HepG2 (cell line): ENCODE results near the gene KMT2E. TPM values are rescaled to one million over a fixed set of nuclear protein-coding genes. Genes with fewer than 3 reads are reported as not detected.
A peak's percentile ranks its signal among the peaks of the same experiment; 100 is the strongest.

Experiments used
- ATAC-seq: fragments of 200-7000 bp; cut with Tn5 transposase; 3 replicates; pipeline ENCODE4 v1.9.1; 2020; ENCODE audit warnings: mild to moderate bottlenecking, moderate library complexity
- BruUV-seq: library from RNA; stranded (reverse); fragments of 400-500 nt; replicated peaks from 2 replicates; lab custom pipeline; 2021; lab: Mats Ljungman, UMichigan
- CTCF ChIA-PET: fragments of 300-600 bp; formaldehyde crosslinking; extraction: SDS; loops from one replicate; lab custom pipeline; 2021; ENCODE audit warnings: low total read pairs, inconsistent platforms, low intra/inter-chr PET ratio; lab: Yijun Ruan, JAX
- POLR2A ChIA-PET: fragments of 350-600 bp; sonication (Branson Sonifier 250); formaldehyde crosslinking; loops from one replicate; lab custom pipeline; 2020; ENCODE audit warnings: antibody characterized with exemption, inconsistent platforms; lab: Yijun Ruan, JAX
- DNase-seq: peaks from one replicate; pipeline ENCODE4 v3.0.0-alpha.2; 2015; ENCODE audit warnings: low spot score
- FAIRE-seq: peaks from 3 replicates; lab custom pipeline; 2011; peaks lifted over from hg19 to GRCh38; lab: Jason Lieb, UNC
- H2AFZ ChIP-seq: one replicate; pipeline ENCODE4 v1.6.1; 2011; ENCODE audit warnings: low read length, inconsistent platforms
- H3K27ac ChIP-seq: fragments of 300-600 bp; 3 replicates; pipeline ENCODE4 v1.8.0; 2011; ENCODE audit warnings: mixed run types, mild to moderate bottlenecking, mixed read lengths, low read length, inconsistent platforms; ENCODE audit not compliant: insufficient read depth; ENCODE audit errors: extremely low read length
- H3K27me3 ChIP-seq, 2 experiments: fragments of 200-600 bp in 1 of 2; 2 replicates in 1 of 2; 3 replicates in 1 of 2; pipeline versions ENCODE4 v1.6.0 to v1.8.0; 2011; ENCODE audit warnings: low read length in 2 of 2, mild to moderate bottlenecking in 2 of 2, moderate library complexity in 2 of 2, inconsistent platforms in 1 of 2; ENCODE audit not compliant: insufficient read depth in 2 of 2, control insufficient read depth in 1 of 2
- H3K36me3 ChIP-seq, 2 experiments: fragments of 200-600 bp in 1 of 2; replicated peaks in 1 of 2; 2 replicates in 1 of 2; 3 replicates in 1 of 2; pipeline versions ENCODE4 v1.5.1 to v1.8.0; 2011; ENCODE audit warnings: low read length in 2 of 2, inconsistent platforms in 1 of 2; ENCODE audit not compliant: insufficient read depth in 2 of 2, control insufficient read depth in 1 of 2
- H3K4me1 ChIP-seq: 2 replicates; pipeline ENCODE4 v1.5.1; 2012; ENCODE audit warnings: low read length, inconsistent platforms; ENCODE audit not compliant: insufficient read depth
- H3K4me2 ChIP-seq: 2 replicates; pipeline ENCODE4 v1.6.0; 2011; ENCODE audit warnings: low read depth, low read length, inconsistent platforms
- H3K4me3 ChIP-seq, 3 experiments: fragments of 200-600 bp in 1 of 3; sonication (generic), shearing (Covaris generic) in 1 of 3; replicated peaks in 1 of 3; 2 replicates each; pipeline ENCODE4 v1.5.1; 2011 to 2016; ENCODE audit warnings: low read length in 3 of 3, inconsistent platforms in 2 of 3, low read depth in 2 of 3, mild to moderate bottlenecking in 2 of 3, control low read depth in 1 of 3, mixed read lengths in 1 of 3; ENCODE audit not compliant: insufficient read depth in 1 of 3
- H3K79me2 ChIP-seq: one replicate; pipeline ENCODE4 v1.6.1; 2011; ENCODE audit warnings: low read length, inconsistent platforms; ENCODE audit not compliant: insufficient read depth
- H3K9ac ChIP-seq: 2 replicates; pipeline ENCODE4 v1.6.0; 2011; ENCODE audit warnings: mild to moderate bottlenecking, low read depth, low read length, inconsistent platforms; ENCODE audit not compliant: insufficient read depth
- H3K9me3 ChIP-seq: 2 replicates; pipeline ENCODE4 v1.5.1; 2012; ENCODE audit warnings: mild to moderate bottlenecking, low read length
- H4K20me1 ChIP-seq: 2 replicates; pipeline ENCODE4 v1.6.0; 2011; ENCODE audit warnings: inconsistent platforms, mild to moderate bottlenecking, low read length, moderate library complexity; ENCODE audit not compliant: insufficient read depth
- AHDC1 ChIP-seq: sonication (generic); formaldehyde crosslinking; IDR thresholded peaks from 2 replicates; pipeline ENCODE4 v1.5.1; 2020; ENCODE audit warnings: mild to moderate bottlenecking, missing genetic modification reagents, borderline replicate concordance
- MAFK ChIP-seq, 2 experiments: IDR thresholded peaks in 1 of 2; conservative IDR thresholded peaks in 1 of 2; 2 replicates each; pipeline ENCODE4 v1.6.1; 2011; ENCODE audit warnings: improper control_type of control experiment in 2 of 2, low read length in 2 of 2
- MXD4 ChIP-seq: IDR thresholded peaks from 2 replicates; pipeline ENCODE4 v1.6.1; 2016; ENCODE audit warnings: mild to moderate bottlenecking, missing biosample characterization, missing genetic modification reagents
- WGBS: methylation state at CpG from one replicate; pipeline ENCODE4 v1.1.6; 2017; ENCODE audit warnings: low lambda C conversion rate; 5-methylcytosine and 5-hydroxymethylcytosine counted together
- in situ Hi-C: cut with HindIII; loops from 2 replicates; pipeline ENCODE4 v1.10.0; 2017; ENCODE audit warnings: low pct_unique_long_range_greater_than_20kb; ENCODE audit not compliant: extremely low pct_ligation_motif_present
- intact Hi-C: fragments of 100-400 bp; cut with micrococcal nuclease; formaldehyde crosslinking; loops from one replicate; pipeline ENCODE4 v1.10.0; 2022; ENCODE audit not compliant: unreplicated experiment
- polyA plus RNA-seq, 8 experiments: library from polyadenylated mRNA; depleted of rRNA in 3 of 8; stranded (reverse) in 7 of 8; unstranded in 1 of 8; fragments of >200 nt; fragmentation: Illumina TruSeq in 4 of 8; extraction: Trizol in 4 of 8; gene quantifications; 2 replicates each; pipeline versions ENCODE4 v1.2.1 to v1.2.3, GENCODE V29; 2011 to 2016; ENCODE audit warnings: low read depth in 4 of 8, missing spikeins in 1 of 8, mixed read lengths in 1 of 8; ENCODE audit not compliant: insufficient read depth in 1 of 8
- total RNA-seq, 5 experiments: library from RNA; depleted of rRNA; stranded (reverse); fragments of >200 nt; fragmentation: Illumina TruSeq; extraction: Trizol; gene quantifications; 2 replicates each; pipeline ENCODE4 v1.2.3, GENCODE V29; 2016; ENCODE audit warnings: low read depth in 1 of 5

KMT2E gene
- total and polyA plus RNA-seq, 2 of the 13 experiments (the other 11 are each of a cell fraction or from before 2014, with no cell fraction given) = 6.3 to 24.4 TPM

- intact Hi-C loops (no loop called here), in situ Hi-C loops (no loop called here)
- DNase-seq (no peak), ATAC-seq (no peak), FAIRE-seq (no peak)
- Histone ChIP-seq H3K4me2 (no peak overlapping the region), H3K36me3 (peaks cover 1 to 7% of the 10 kb centered on the region in 2 experiments; a peak in 4 of 5 replicates), H3K27ac (no peak overlapping the region), H4K20me1 (peaks cover 82% of the 10 kb centered on the region), H3K4me1 (0 out of 2 replicates have a peak, but pooled peaks cover 1% of the 10 kb centered on the region), H3K27me3 (no peaks in the 10 kb centered on the region), H3K79me2 (peaks cover 94% of the 10 kb centered on the region), H2AFZ (no peak overlapping the region), H3K9ac (no peak overlapping the region), H3K9me3 (no peaks in the 10 kb centered on the region), H3K4me3 (no peak overlapping the region)
- ChIA-PET CTCF (no interaction called here), POLR2A (no interaction called here)
- BruUV-seq = no TSS peak
- WGBS = 97% methylated on average over 5 of the region's 5 CpGs
- TF ChIP-seq AHDC1 (CRISPR knock-in tag) = no peak
- no peak for TF ChIP-seq MXD4 (CRISPR knock-in tag)
- TF ChIP-seq MAFK (conservative IDR thresholded peaks at IDR 0.05 in 1 of 2, IDR thresholded peaks at IDR 0.05 in 1 of 2; ENCODE audit: low read length in 2 of 2) = 0 out of 4 replicates have a peak, but pooled peaks of 1 of the 2 experiments have one; percentile 7
These were observed 21.3 kb downstream of the KMT2E start for GRCh38 chr7:105035349-105035748.
